ENCODE data around the gene NDUFV3. TPM values are rescaled to one million over a fixed set of nuclear protein-coding genes. Genes with fewer than 3 reads are reported as not detected.

NDUFV3 gene
- total and polyA plus RNA-seq, 2 of the 13 experiments (the other 11 are each of a cell fraction or from before 2014, with no cell fraction given): 14.2 to 29.6 TPM

- TF ChIP-seq, protein P1, sequence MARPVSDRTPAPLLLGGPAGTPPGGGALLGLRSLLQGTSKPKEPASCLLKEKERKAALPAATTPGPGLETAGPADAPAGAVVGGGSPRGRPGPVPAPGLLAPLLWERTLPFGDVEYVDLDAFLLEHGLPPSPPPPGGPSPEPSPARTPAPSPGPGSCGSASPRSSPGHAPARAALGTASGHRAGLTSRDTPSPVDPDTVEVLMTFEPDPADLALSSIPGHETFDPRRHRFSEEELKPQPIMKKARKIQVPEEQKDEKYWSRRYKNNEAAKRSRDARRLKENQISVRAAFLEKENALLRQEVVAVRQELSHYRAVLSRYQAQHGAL (CRISPR knock-in tag; IDR thresholded peaks at IDR 0.05; ENCODE audit: not compliant biosample characterization): peak; percentile 89
- TF ChIP-seq MXD3 (CRISPR knock-in tag; IDR thresholded peaks at IDR 0.05): no peak
- no peak for TF ChIP-seq MAFG (CRISPR knock-in tag; IDR thresholded peaks at IDR 0.05)
- peak; percentile 40 for TF ChIP-seq ZNF768 (CRISPR knock-in tag; IDR thresholded peaks at IDR 0.05)
- TF ChIP-seq PBX3 (CRISPR knock-in tag; IDR thresholded peaks at IDR 0.05; ENCODE audit: borderline replicate concordance): 0 out of 2 replicates have a peak, but pooled peaks have one; percentile 56
- TF ChIP-seq RNF2 (conservative IDR thresholded peaks at IDR 0.05; ENCODE audit: low read depth): 0 out of 2 replicates have a peak, but pooled peaks have one; percentile 42
- TF ChIP-seq ISL2 (CRISPR knock-in tag; IDR thresholded peaks at IDR 0.05): no peak; the same call in 1 of the 2 replicates
- no peak for TF ChIP-seq ZFP36 (IDR thresholded peaks at IDR 0.05; ENCODE audit: borderline replicate concordance, low read depth, low read length, partially characterized antibody)
- no peak for TF ChIP-seq ATF7 (IDR thresholded peaks at IDR 0.05)
- TF ChIP-seq ATF7 (CRISPR knock-in tag; IDR thresholded peaks at IDR 0.05): 0 out of 2 replicates have a peak, but pooled peaks have one; percentile 32
- peak; percentile 82; the same call in 1 of the 2 replicates for TF ChIP-seq ZNF275 (CRISPR knock-in tag; IDR thresholded peaks at IDR 0.05; ENCODE audit: borderline replicate concordance)
- peak; percentile 49; the same call in 1 of the 2 replicates for TF ChIP-seq FOXJ3 (CRISPR knock-in tag; IDR thresholded peaks at IDR 0.05; ENCODE audit: borderline replicate concordance)
- no peak for TF ChIP-seq SIN3B (IDR thresholded peaks at IDR 0.05; ENCODE audit: low read length)
- TF ChIP-seq ZNF20 (CRISPR knock-in tag; IDR thresholded peaks at IDR 0.05): peak; percentile 83
- TF ChIP-seq, protein P2, sequence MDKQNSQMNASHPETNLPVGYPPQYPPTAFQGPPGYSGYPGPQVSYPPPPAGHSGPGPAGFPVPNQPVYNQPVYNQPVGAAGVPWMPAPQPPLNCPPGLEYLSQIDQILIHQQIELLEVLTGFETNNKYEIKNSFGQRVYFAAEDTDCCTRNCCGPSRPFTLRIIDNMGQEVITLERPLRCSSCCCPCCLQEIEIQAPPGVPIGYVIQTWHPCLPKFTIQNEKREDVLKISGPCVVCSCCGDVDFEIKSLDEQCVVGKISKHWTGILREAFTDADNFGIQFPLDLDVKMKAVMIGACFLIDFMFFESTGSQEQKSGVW (CRISPR knock-in tag; IDR thresholded peaks at IDR 0.05; ENCODE audit: borderline replicate concordance): no peak
- peak; percentile 70; the same call in 1 of the 2 replicates for TF ChIP-seq ZNF674 (CRISPR knock-in tag; IDR thresholded peaks at IDR 0.05; ENCODE audit: low read depth)
- TF ChIP-seq, protein P3, sequence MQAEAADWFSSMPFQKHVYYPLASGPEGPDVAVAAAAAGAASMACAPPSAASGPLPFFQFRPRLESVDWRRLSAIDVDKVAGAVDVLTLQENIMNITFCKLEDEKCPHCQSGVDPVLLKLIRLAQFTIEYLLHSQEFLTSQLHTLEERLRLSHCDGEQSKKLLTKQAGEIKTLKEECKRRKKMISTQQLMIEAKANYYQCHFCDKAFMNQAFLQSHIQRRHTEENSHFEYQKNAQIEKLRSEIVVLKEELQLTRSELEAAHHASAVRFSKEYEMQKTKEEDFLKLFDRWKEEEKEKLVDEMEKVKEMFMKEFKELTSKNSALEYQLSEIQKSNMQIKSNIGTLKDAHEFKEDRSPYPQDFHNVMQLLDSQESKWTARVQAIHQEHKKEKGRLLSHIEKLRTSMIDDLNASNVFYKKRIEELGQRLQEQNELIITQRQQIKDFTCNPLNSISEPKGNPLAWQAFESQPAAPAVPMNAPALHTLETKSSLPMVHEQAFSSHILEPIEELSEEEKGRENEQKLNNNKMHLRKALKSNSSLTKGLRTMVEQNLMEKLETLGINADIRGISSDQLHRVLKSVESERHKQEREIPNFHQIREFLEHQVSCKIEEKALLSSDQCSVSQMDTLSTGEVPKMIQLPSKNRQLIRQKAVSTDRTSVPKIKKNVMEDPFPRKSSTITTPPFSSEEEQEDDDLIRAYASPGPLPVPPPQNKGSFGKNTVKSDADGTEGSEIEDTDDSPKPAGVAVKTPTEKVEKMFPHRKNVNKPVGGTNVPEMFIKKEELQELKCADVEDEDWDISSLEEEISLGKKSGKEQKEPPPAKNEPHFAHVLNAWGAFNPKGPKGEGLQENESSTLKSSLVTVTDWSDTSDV (CRISPR knock-in tag; IDR thresholded peaks at IDR 0.05): peak; percentile 89; the same call in 1 of the 2 replicates
- TF ChIP-seq ZNF10 (CRISPR knock-in tag; IDR thresholded peaks at IDR 0.05; ENCODE audit: borderline replicate concordance, low read depth): no peak
- TF ChIP-seq MYNN (CRISPR knock-in tag; IDR thresholded peaks at IDR 0.05; ENCODE audit: low read depth): peak; percentile 52; the same call in 1 of the 2 replicates
- no peak; the same call in 1 of the 2 replicates for TF ChIP-seq DNMT3B (CRISPR knock-in tag; conservative IDR thresholded peaks at IDR 0.05)
- 0 out of 2 replicates have a peak, but pooled peaks have one; percentile 17 for TF ChIP-seq ZSCAN25 (CRISPR knock-in tag; IDR thresholded peaks at IDR 0.05)
These were observed at the start of gene NDUFV3 (continued) for GRCh38 chr21:42892931-42893755.
